ENCODE data around the gene LIMS3.
"Not testable (repeated sequence)": the region's sequence is repeated elsewhere in the genome, so short reads cannot be mapped to it uniquely, and the experiment has no call there.

Gene LIMS3

DNA sequence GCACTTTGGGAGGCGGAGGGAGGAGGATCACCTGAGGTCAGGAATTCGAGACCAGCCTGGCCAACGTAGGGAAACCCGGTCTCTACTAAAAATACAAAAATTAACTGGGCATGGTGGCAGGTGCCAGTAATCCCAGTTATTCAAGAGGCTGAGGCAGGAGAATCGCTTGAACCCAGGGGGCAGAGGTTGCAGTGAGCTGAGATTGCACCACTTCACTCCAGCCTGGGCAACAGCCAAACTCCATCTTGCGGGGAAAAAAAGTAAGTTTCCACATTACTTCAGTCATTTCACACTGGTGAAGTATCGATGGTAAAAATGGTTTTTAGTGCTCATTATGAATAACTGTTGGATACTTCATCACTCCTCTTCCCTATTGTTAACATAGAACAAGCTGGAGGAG is 16.1 kb downstream of the LIMS3 start:
- DNase-seq (ENCODE audit: low read depth, low spot score); H3K4me3 ChIP-seq (ENCODE audit: low read depth, low read length); in situ Hi-C loops (cut with HindIII; ENCODE audit: low sequenced_read_pairs): not testable (repeated sequence)

GRCh38 chr2:109915830-109916229 is 17.3 kb downstream of the LIMS3 start:
- in situ Hi-C loops (cut with HindIII; ENCODE audit: low sequenced_read_pairs); H3K4me3 ChIP-seq (ENCODE audit: low read depth, low read length); DNase-seq (ENCODE audit: low read depth, low spot score): not testable (repeated sequence)

DNA sequence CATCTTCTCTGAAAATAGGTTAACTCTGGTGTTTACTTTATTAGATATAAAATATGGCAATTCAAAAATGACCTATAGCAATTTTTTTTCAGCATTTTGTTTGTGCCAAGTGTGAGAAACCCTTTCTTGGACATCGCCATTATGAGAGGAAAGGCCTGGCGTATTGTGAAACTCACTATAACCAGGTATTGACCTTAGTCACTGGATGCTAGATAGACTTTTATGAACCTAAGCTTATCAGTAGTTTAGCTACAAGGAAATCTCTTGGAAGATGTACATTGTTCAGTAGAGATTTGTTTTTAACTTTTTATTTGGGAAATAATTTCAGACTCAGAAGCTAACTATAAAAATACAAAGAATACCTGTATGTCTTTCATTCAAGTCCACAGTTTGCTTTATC is 21.7 kb downstream of the LIMS3 start:
- in situ Hi-C loops (cut with HindIII; ENCODE audit: low sequenced_read_pairs); H3K4me3 ChIP-seq (ENCODE audit: low read depth, low read length); DNase-seq (ENCODE audit: low read depth, low spot score): not testable (repeated sequence)

GRCh38 chr2:109921543-109922384 is 23.3 kb downstream of the LIMS3 start:
- DNase-seq (ENCODE audit: low read depth, low spot score); in situ Hi-C loops (cut with HindIII; ENCODE audit: low sequenced_read_pairs); H3K4me3 ChIP-seq (ENCODE audit: low read depth, low read length): not testable (repeated sequence)

GRCh38 chr2:109924481-109924880 is 26.0 kb downstream of the LIMS3 start:
- in situ Hi-C loops (cut with HindIII; ENCODE audit: low sequenced_read_pairs); DNase-seq (ENCODE audit: low read depth, low spot score); H3K4me3 ChIP-seq (ENCODE audit: low read depth, low read length): not testable (repeated sequence)

DNA sequence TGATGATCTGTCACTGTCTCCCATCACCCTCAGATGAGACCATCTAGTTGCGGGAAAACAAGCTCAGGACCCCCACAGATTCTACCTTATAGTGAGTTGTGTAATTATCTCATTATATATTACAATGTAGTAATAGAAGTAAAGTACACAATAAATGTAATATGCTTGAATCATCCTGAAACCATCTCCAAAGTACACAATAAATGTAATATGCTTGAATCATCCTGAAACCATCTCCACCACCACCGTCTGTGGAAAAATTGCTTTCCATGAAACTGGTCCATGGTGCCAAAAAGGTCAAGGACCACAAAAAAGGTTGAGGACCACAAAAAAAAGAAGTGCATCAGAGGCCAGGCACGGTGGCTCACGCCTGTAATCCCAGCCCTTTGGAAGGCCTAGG is 29.3 kb downstream of the LIMS3 start:
- DNase-seq (ENCODE audit: low read depth, low spot score); H3K4me3 ChIP-seq (ENCODE audit: low read depth, low read length); in situ Hi-C loops (cut with HindIII; ENCODE audit: low sequenced_read_pairs): not testable (repeated sequence)

DNA sequence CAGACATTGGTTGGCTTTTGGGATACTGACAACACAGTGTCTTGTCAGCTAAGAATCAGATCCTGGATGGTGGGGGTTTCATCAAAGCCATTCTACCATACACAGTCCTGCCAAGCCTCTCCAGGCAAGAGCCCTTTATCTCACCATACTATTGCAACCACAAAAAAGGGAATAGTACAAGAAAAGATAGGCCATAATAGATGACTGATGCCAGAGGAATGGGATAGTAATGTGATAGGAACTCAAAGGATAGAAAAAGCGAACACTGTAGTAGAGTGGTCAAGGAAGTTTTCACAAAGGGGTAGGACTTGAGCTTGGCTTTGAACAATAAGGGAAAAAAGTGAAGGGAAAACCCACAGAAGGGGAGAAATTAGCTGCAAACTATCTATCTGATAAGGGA is 30.7 kb downstream of the LIMS3 start:
- H3K4me3 ChIP-seq (ENCODE audit: low read depth, low read length); DNase-seq (ENCODE audit: low read depth, low spot score); in situ Hi-C loops (cut with HindIII; ENCODE audit: low sequenced_read_pairs): not testable (repeated sequence)

GRCh38 chr2:109936534-109936933 is 38.0 kb downstream of the LIMS3 start:
- H3K4me3 ChIP-seq (ENCODE audit: low read depth, low read length); DNase-seq (ENCODE audit: low read depth, low spot score); in situ Hi-C loops (cut with HindIII; ENCODE audit: low sequenced_read_pairs): not testable (repeated sequence)

DNA sequence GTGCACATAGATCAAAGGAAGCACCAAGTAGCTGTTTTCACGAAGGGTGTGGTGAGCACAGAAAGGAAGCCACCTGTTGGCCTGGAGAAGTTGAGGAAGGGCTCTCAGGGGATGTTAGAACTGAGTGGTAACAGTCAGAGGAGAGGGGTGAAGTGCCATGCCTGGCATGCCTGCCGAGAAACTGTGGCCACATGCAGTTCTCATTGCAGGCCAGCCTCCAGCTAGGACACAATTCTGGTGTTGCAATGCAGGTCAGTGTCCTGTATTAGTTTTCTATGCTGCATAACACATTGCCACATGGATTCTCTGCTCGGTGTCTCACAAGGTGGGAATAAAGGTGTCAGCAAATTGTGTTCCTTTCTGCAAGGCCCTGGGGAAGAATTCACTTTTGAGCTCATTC is 46.9 kb downstream of the LIMS3 start:
- DNase-seq (ENCODE audit: low read depth, low spot score); in situ Hi-C loops (cut with HindIII; ENCODE audit: low sequenced_read_pairs); H3K4me3 ChIP-seq (ENCODE audit: low read depth, low read length): not testable (repeated sequence)

GRCh38 chr2:109947262-109947958 is 48.9 kb downstream of the LIMS3 start:
- in situ Hi-C loops (cut with HindIII; ENCODE audit: low sequenced_read_pairs); DNase-seq (ENCODE audit: low read depth, low spot score); H3K4me3 ChIP-seq (ENCODE audit: low read depth, low read length): not testable (repeated sequence)

- in situ Hi-C loops (cut with HindIII; ENCODE audit: low sequenced_read_pairs); DNase-seq (ENCODE audit: low read depth, low spot score); H3K4me3 ChIP-seq (ENCODE audit: low read depth, low read length): not testable (repeated sequence)
Measured at GRCh38 chr2:109947959-109948520, 49.6 kb downstream of the LIMS3 start.

- H3K4me3 ChIP-seq (ENCODE audit: low read depth, low read length); in situ Hi-C loops (cut with HindIII; ENCODE audit: low sequenced_read_pairs); DNase-seq (ENCODE audit: low read depth, low spot score): not testable (repeated sequence)
Measured at GRCh38 chr2:109950146-109950843, 51.8 kb downstream of the LIMS3 start.

DNA sequence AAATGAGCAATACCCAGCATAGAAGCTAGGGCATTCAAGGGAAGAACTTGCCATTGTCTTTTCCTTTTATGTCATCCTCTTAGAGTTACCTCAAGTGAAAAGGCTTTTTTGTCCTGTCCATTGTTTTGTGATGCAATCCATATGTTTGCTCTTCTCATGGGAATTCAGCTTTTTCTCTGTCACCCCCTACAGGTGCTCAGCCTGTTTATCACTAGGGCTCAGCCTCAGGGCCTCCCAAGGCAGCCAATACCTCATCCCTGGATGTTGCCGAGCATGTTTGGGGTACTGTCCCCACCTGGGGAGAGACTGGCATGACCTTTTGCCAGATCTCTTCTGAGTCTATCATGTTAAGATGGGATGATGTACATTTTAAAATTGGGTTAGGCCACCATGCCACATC is 65.5 kb downstream of the LIMS3 start:
- in situ Hi-C loops (cut with HindIII; ENCODE audit: low sequenced_read_pairs); DNase-seq (ENCODE audit: low read depth, low spot score); H3K4me3 ChIP-seq (ENCODE audit: low read depth, low read length): not testable (repeated sequence)

DNA sequence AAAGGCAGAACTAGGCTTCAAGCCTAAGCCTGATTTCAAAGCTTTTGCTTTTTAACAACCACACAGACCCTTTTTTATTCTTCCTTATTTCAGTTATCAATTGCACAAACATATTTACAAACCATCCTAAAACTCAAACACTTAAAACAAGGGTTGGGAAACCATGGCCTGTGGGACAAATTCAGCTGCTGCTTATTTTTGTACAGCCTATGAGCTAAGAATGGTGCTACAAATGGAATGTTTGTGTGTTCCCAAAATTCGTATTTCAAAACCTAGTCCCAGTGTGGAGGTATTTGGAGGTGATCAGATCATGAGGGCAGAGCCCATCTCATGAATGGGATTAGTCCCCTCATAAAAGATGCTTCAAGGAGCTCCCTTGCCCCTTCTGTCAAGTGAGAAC is 67.0 kb downstream of the LIMS3 start:
- DNase-seq (ENCODE audit: low read depth, low spot score); in situ Hi-C loops (cut with HindIII; ENCODE audit: low sequenced_read_pairs); H3K4me3 ChIP-seq (ENCODE audit: low read depth, low read length): not testable (repeated sequence)

DNA sequence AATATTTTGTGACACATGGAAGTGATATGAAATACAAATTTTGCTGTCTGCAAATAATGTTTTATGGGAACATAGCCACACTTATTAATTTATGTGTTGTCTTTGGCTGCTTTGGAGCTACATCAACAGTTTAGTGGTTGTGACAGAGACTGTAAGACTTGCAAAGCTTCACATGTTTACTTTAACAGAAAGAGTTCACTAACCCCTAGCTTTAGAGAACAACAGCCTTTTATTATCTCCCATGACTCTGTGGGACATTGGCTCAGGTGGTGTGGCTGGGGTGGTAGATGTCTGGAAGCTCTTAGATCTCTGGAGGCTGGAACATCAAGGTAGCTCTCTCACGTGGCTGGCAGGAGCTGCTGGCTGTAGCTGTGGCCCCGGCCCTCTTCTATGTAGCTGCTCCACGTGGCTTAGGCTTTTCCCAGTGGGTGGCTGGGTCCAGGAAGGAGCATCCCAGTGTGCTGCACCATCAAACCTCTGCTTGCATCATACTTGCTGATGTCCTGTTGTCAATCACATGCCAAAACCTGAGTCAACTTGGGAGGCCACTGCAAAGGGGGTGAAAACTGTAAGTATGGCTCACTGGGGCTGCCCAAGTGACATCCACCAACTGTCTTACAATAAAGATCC is 67.7 kb downstream of the LIMS3 start:
- DNase-seq (ENCODE audit: low read depth, low spot score); H3K4me3 ChIP-seq (ENCODE audit: low read depth, low read length); in situ Hi-C loops (cut with HindIII; ENCODE audit: low sequenced_read_pairs): not testable (repeated sequence)

DNA sequence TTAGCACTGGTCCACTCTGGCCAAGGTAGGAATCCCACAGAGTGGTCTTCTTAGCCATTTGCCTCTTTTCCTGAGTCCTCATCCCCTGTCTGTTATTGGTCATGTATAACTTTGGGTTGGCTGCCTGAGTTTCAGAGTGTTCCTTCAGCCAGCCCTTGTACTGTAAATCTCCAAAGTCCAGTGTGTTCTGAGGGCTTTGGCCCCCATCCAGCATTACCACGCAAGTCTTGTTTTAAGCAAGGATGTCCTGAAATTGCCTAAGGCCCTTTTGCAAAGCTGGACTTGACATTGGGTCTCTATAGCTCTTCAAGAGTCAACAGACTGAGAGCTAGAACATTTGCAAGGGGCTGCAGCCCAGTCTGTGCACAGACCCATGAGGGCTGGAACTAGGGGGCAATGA is 68.4 kb downstream of the LIMS3 start:
- DNase-seq (ENCODE audit: low read depth, low spot score); in situ Hi-C loops (cut with HindIII; ENCODE audit: low sequenced_read_pairs); H3K4me3 ChIP-seq (ENCODE audit: low read depth, low read length): not testable (repeated sequence)

DNA sequence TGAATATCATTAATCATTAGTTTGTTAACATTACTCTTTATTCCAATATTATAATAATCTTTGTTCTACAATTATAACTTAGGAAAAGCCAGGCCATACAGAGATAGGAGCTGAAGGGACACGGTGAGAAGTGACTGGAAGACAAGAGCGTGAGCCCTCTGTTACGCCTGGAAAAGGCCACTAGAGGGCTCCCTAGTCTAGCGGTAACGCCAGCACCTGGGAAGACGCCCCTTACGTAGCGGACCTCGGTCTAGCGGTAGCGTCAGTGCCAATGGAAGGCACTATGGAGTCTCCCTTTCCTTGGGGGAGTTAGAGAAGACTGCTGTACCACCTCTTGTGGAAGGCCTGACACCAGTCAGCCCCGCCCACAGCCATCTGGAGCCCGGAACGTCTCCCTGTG is 71.4 kb downstream of the LIMS3 start:
- H3K4me3 ChIP-seq (ENCODE audit: low read depth, low read length); DNase-seq (ENCODE audit: low read depth, low spot score); in situ Hi-C loops (cut with HindIII; ENCODE audit: low sequenced_read_pairs): not testable (repeated sequence)
